ENCODE measurements around the gene PTPRR.

- TF ChIP-seq REST (IDR thresholded peaks at IDR 0.05; ENCODE audit: insufficient read depth in 1 of 2, low read depth in 2 of 2, low read length in 2 of 2) (no peak), POLR2AphosphoS5 (IDR thresholded peaks at IDR 0.05; ENCODE audit: low read depth, low read length) (no peak), TAF1 (IDR thresholded peaks at IDR 0.05; ENCODE audit: borderline replicate concordance, insufficient read depth, low read length) (no peak)
Measured at GRCh38 chr12:70641691-70642090, 278.8 kb downstream of the PTPRR start.
